OCI-LY1 (cell line): ENCODE results near the gene DTNBP1.

ENCODE experiments used
- EZH2 ChIP-seq: fragments of 200-600 bp; sonication (generic), shearing (Covaris generic); IDR thresholded peaks from 2 replicates; pipeline ENCODE4 v1.8.0; 2017; ENCODE audit warnings: borderline replicate concordance, mixed run types, mild to moderate bottlenecking, antibody characterized with exemption, low read length, moderate library complexity, mixed read lengths
- TF ChIP-seq, protein P1 (sequence below): fragments of 200-600 bp; sonication (generic), shearing (Covaris generic); IDR thresholded peaks from 2 replicates; pipeline ENCODE4 v1.5.1; 2017; ENCODE audit warnings: mild to moderate bottlenecking, antibody characterized with exemption, low read length, moderate library complexity, mixed read lengths

DNA sequence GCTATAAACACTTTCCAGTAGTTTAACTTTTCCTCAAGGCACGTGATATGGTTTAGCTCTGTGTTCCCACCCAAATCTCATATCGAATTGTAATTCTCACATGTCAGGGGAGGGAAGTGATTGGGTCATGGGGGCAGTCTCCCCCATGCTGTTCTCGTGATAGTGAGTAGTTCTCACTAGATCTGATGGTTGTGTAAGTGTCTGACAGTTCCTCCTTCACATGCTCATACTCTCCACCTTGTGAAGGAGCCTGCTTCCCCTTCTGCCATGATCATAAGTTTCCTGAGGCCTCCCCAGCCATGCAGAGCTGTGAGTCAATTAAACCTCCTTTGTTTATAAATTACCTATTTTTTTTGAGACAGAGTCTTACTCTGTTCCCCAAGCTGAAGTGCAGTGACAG, 127.9 kb downstream of the DTNBP1 start:
- TF ChIP-seq, protein P1, sequence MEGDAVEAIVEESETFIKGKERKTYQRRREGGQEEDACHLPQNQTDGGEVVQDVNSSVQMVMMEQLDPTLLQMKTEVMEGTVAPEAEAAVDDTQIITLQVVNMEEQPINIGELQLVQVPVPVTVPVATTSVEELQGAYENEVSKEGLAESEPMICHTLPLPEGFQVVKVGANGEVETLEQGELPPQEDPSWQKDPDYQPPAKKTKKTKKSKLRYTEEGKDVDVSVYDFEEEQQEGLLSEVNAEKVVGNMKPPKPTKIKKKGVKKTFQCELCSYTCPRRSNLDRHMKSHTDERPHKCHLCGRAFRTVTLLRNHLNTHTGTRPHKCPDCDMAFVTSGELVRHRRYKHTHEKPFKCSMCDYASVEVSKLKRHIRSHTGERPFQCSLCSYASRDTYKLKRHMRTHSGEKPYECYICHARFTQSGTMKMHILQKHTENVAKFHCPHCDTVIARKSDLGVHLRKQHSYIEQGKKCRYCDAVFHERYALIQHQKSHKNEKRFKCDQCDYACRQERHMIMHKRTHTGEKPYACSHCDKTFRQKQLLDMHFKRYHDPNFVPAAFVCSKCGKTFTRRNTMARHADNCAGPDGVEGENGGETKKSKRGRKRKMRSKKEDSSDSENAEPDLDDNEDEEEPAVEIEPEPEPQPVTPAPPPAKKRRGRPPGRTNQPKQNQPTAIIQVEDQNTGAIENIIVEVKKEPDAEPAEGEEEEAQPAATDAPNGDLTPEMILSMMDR, result no peak
- no peak for TF ChIP-seq EZH2
